ENCODE measurements around the gene MPV17L. TPM values are rescaled to one million over a fixed set of nuclear protein-coding genes. Genes with fewer than 3 reads are reported as not detected.
"Not testable (repeated sequence)": the region's sequence is repeated elsewhere in the genome, so short reads cannot be mapped to it uniquely, and the experiment has no call there.

The MPV17L gene
- total RNA-seq, 1 experiment from 2014 or later = 6.4 TPM

GRCh38 chr16:15427648-15428239 is 32.2 kb downstream of the MPV17L start:
- Mint-ChIP-seq H3K27me3 (ENCODE audit: low read depth) (no peaks in the 10 kb centered on the region), H3K9me3 (no peaks in the 10 kb centered on the region), H3K36me3 (ENCODE audit: insufficient read depth in 1 of 3, low read depth in 3 of 3) (no peaks in the 10 kb centered on the region), H3K27ac (no peak overlapping the region), H3K4me1 (peaks cover 0 to 2% of the 10 kb centered on the region in 2 experiments; a peak in 1 of 4 replicates), H3K4me3 (no peak overlapping the region)
- Histone ChIP-seq H3K79me2 (ENCODE audit: insufficient read depth, low read length) (no peaks in the 10 kb centered on the region), H3K23me2 (ENCODE audit: insufficient read length, low read depth, low read length, poor library complexity, severe bottlenecking) (no peaks in the 10 kb centered on the region), H3K27me3 (ENCODE audit: insufficient read depth, low read length) (no peaks in the 10 kb centered on the region), H4K5ac (ENCODE audit: insufficient read length, low read depth, low read length) (no peak overlapping the region), H3K27ac (ENCODE audit: insufficient read length, low read depth, low read length) (no peak overlapping the region), H3K4ac (ENCODE audit: low read depth, low read length) (no peak overlapping the region), H4K8ac (replicated peaks; ENCODE audit: insufficient read length, low read depth, low read length) (no peak overlapping the region), H3K56ac (ENCODE audit: insufficient read length, low read depth, low read length) (no peak overlapping the region), H3T11ph (ENCODE audit: low read length) (no peak overlapping the region), H2BK120ac (ENCODE audit: low read depth, low read length, poor library complexity, severe bottlenecking) (no peak overlapping the region), H3K14ac (ENCODE audit: insufficient read depth, low read length) (no peak overlapping the region), H3K4me1 (ENCODE audit: insufficient read depth, low read length) (no peaks in the 10 kb centered on the region), H2AK5ac (ENCODE audit: insufficient read length, low read length) (no peak overlapping the region), H3K9ac (ENCODE audit: extremely low read depth, insufficient read length, low read length) (no peak overlapping the region), H3K18ac (ENCODE audit: insufficient read length, low read depth, low read length) (no peak overlapping the region), H3K9me3 (ENCODE audit: control insufficient read depth, low read depth, low read length) (no peaks in the 10 kb centered on the region), H4K20me1 (ENCODE audit: control insufficient read depth, insufficient read depth, insufficient read length) (no peaks in the 10 kb centered on the region), H2AFZ (ENCODE audit: low read length) (no peak overlapping the region), H4K91ac (ENCODE audit: insufficient read length, low read depth, low read length) (no peak overlapping the region), H2BK12ac (ENCODE audit: insufficient read length, low read depth, low read length) (no peak overlapping the region), H3K4me2 (ENCODE audit: insufficient read depth, insufficient read length, low read length) (no peak overlapping the region), H3K79me1 (ENCODE audit: insufficient read depth, low read depth, low read length, poor library complexity, severe bottlenecking) (no peaks in the 10 kb centered on the region), H2BK5ac (ENCODE audit: insufficient read length, low read length) (no peak overlapping the region), H3K23ac (ENCODE audit: insufficient read length, low read depth, low read length) (no peak overlapping the region), H2BK15ac (ENCODE audit: low read depth, low read length) (no peak overlapping the region), H2BK20ac (ENCODE audit: low read depth, low read length, poor library complexity, severe bottlenecking) (no peak overlapping the region)
- DNase-seq = no peak
- WGBS (ENCODE audit: extremely low coverage, insufficient read length, low lambda C conversion rate) = no CpG with 5 or more reads among the region's 8 CpGs
- peak; percentile 61 for TF ChIP-seq CTCF (conservative IDR thresholded peaks at IDR 0.05)

- not testable (repeated sequence) for H3K27ac ChIP-seq (ENCODE audit: insufficient read length, low read depth, low read length); H3K36me3 Mint-ChIP-seq (ENCODE audit: insufficient read depth in 1 of 3, low read depth in 3 of 3); H3K9me3 Mint-ChIP-seq; H3K4ac ChIP-seq (ENCODE audit: low read depth, low read length); H3K27ac Mint-ChIP-seq; H3K56ac ChIP-seq (ENCODE audit: insufficient read length, low read depth, low read length); H2AFZ ChIP-seq (ENCODE audit: low read length); H3K4me2 ChIP-seq (ENCODE audit: insufficient read depth, insufficient read length, low read length); DNase-seq; H3K9ac ChIP-seq (ENCODE audit: extremely low read depth, insufficient read length, low read length); H2BK15ac ChIP-seq (ENCODE audit: low read depth, low read length); H2BK5ac ChIP-seq (ENCODE audit: insufficient read length, low read length); H2BK20ac ChIP-seq (ENCODE audit: low read depth, low read length, poor library complexity, severe bottlenecking); H2AK5ac ChIP-seq (ENCODE audit: insufficient read length, low read length); H3K4me1 ChIP-seq (ENCODE audit: insufficient read depth, low read length); H3K27me3 ChIP-seq (ENCODE audit: insufficient read depth, low read length); H4K20me1 ChIP-seq (ENCODE audit: control insufficient read depth, insufficient read depth, insufficient read length); H3T11ph ChIP-seq (ENCODE audit: low read length); H2BK120ac ChIP-seq (ENCODE audit: low read depth, low read length, poor library complexity, severe bottlenecking); H3K79me1 ChIP-seq (ENCODE audit: insufficient read depth, low read depth, low read length, poor library complexity, severe bottlenecking); H4K8ac ChIP-seq (replicated peaks; ENCODE audit: insufficient read length, low read depth, low read length); H3K4me3 Mint-ChIP-seq; H3K79me2 ChIP-seq (ENCODE audit: insufficient read depth, low read length); H4K91ac ChIP-seq (ENCODE audit: insufficient read length, low read depth, low read length); H3K9me3 ChIP-seq (ENCODE audit: control insufficient read depth, low read depth, low read length); H4K5ac ChIP-seq (ENCODE audit: insufficient read length, low read depth, low read length); H3K14ac ChIP-seq (ENCODE audit: insufficient read depth, low read length); H2BK12ac ChIP-seq (ENCODE audit: insufficient read length, low read depth, low read length); H3K18ac ChIP-seq (ENCODE audit: insufficient read length, low read depth, low read length); H3K23ac ChIP-seq (ENCODE audit: insufficient read length, low read depth, low read length)
- Mint-ChIP-seq H3K4me1 (peaks cover 11 to 12% of the 10 kb centered on the region in 2 experiments), H3K27me3 (ENCODE audit: low read depth) (peaks cover 23% of the 10 kb centered on the region)
- WGBS (ENCODE audit: extremely low coverage, insufficient read length, low lambda C conversion rate) = no CpG with 5 or more reads among the region's 11 CpGs
- H3K23me2 ChIP-seq (ENCODE audit: insufficient read length, low read depth, low read length, poor library complexity, severe bottlenecking) = peaks cover 11% of the 10 kb centered on the region
Observed at GRCh38 chr16:15430884-15431283, 35.3 kb downstream of the MPV17L start.
